CD4-positive, alpha-beta T cell treated with Interleukin-17A for 1 hour (primary cell): ENCODE results near the gene UGT2B15.
"Not testable (repeated sequence)": the region's sequence is repeated elsewhere in the genome, so short reads cannot be mapped to it uniquely, and the experiment has no call there.

Source experiments
- DNase-seq: peaks from one replicate; pipeline ENCODE4 v3.0.0-alpha.2; 2020

UGT2B15 gene

DNA sequence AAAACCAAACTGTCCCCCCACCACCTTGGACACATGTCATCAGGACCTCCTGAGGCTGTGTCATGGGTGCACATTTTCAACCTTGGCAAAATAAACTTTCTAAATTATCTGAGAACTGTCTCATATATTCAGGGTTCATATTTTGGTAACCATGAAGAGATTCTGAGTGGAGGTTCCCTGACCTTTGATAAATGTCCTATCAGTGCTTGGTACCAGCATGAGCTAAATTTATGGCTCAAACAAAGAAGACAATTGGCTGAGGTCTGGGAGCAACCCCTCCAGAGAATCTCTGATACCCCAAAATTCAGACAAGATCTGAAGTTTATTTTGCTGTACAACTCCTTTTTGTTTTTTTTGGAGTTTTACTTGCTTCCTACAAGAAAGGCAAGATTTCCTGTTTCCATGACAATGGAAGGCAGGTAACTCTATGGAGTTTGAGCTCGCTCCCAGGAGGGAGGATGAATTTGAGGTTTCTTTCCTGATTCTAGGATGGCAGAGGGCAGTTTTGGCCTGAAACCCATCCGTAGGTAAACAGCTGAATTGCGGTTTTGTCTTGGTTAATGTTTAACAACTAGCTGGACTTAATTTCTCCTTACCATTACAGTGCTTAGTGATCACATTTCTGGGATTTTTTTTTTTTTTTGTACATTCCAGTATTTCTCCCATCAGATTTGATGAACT lies 14.5 kb downstream of the UGT2B15 start:
- DNase-seq, result no peak

GRCh38 chr4:68654946-68655721 lies 15.3 kb downstream of the UGT2B15 start:
- DNase-seq, result no peak

DNA sequence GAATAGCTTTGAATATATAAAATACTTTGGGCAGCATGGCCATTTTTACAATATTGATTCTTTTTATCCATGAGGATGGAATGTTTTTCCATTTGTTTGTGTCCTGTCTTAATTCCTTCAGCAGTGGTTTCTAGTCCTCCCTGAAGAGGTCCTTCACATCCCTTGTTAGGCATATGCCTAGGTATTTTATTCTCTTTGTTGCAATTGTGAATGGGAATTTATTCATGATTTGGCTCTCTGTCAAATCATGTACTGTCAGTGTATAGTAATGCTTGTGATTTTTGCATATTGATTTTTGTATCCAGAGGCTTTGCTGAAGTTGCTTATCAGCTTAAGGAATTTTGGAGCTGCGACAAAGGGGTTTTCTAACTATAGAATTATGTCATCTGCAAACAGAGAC lies 18.5 kb downstream of the UGT2B15 start:
- no peak for DNase-seq

DNA sequence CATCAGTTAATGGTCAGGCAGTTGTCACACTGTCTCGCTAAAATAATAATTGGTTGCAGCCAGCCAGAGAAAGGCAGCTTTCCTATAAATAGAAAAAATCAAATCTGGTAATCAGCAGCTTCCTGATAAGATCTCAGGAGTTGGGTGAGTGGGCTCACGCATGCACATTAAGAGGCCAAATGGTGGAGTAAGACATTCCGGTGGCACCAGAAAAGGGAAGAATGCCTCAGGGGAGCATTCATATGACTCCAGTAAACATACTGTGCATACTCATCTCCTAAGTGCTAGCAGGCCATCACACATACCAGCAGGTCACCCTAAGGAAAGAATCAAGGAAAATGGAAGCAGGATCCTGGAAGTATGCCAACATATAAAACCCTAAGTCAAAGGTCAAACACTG lies 40.1 kb downstream of the UGT2B15 start:
- DNase-seq, result no peak

DNA sequence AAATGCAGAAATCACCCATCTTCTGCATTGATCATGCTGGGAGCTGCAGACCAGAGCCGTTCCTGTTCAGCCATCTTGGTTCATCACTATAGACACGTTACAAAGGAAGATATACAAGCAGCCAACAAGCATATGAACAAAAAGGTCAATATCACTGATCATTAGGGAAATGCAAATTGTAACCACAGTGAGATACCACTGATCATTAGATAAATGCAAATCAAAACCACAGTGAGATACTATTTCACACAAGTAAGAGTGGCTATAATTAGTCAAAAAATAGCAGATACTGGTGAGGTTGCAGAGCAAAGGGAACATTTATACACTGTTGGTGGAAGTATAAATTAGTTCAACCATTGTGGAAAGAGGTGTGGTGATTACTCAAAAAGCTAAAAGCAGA lies 47.7 kb downstream of the UGT2B15 start:
- DNase-seq, result not testable (repeated sequence)

GRCh38 chr4:68617003-68617698 lies 53.3 kb downstream of the UGT2B15 start:
- DNase-seq, result no peak

DNA sequence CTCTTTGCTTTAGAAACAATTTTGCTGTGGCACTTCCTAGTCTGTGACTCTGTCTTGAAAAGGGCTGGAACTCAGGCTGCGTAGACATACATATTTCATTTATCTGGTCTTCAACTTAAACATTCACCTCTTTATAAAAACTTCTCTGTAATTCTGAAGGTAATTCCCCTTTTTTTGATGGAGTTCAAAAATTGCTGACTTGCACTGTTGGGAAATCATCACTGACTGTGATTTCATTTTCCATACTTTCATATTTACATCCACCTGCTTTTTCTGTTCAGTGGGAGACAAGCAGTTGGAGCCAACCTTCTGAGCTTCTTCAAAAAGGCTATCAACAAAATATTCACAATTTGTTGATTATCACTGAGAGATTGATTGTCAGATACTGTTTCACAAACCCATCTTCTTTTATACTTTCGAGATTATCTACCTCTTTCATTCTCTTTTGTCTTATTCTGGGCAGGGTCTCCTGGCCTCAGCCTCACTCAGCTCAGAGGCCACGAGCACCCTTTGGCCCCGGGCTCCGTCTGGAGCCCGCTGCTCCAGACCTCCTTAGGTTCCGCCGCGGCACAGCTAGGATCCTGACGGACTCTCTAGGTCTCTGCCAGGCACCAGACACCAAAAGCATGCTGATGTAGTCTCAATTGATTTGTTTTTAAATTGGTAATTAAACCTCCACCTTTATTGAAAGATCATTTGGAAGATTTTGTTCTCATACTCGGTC lies 54.6 kb downstream of the UGT2B15 start:
- no peak for DNase-seq

- DNase-seq, result no peak
These were observed 56.7 kb downstream of the UGT2B15 start for GRCh38 chr4:68613752-68614151.

DNA sequence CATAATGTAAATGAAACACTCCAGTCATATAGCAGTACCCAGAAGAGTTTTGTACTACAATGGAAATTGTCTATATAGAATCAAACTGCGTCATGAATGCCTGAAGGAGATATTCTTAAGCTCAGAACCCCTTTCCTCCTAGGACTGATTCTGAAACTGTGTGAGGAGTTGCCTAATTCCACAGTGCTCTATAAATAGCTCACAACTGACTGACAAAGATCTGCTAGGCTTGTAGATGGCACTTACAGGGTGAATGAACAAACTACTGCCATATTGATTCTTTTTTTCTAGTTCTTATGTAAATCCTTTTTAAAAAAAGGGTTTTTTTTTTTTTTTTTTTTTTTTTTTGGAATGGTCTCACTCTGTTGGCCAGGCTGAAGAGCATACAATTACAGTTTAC lies 64.2 kb downstream of the UGT2B15 start:
- DNase-seq, result no peak

- DNase-seq, result no peak
These were observed 71.3 kb downstream of the UGT2B15 start for GRCh38 chr4:68599150-68599549.

- no peak for DNase-seq
These were observed 73.0 kb downstream of the UGT2B15 start for GRCh38 chr4:68597482-68597881.
